HepG2 (cell line): Measurements from ENCODE around the gene STK25. TPM values are rescaled to one million over a fixed set of nuclear protein-coding genes. Genes with fewer than 3 reads are reported as not detected.

Source experiments
- AGO2 ChIP-seq: fragments of 200-400 bp; formaldehyde crosslinking; optimal IDR thresholded peaks from 2 replicates; pipeline ENCODE3; 2017; ENCODE audit warnings: mild to moderate bottlenecking, low read depth, low read length, moderate library complexity
- GABPA ChIP-seq, 2 experiments: IDR thresholded peaks; 2 replicates each; pipeline ENCODE4 v1.6.1; 2011 to 2016; ENCODE audit warnings: low read depth in 2 of 2, low read length in 1 of 2, missing biosample characterization in 1 of 2, missing genetic modification characterization in 1 of 2
- KDM4B ChIP-seq: sonication (generic); formaldehyde crosslinking; IDR thresholded peaks from 2 replicates; pipeline ENCODE4 v1.4.0; 2020; ENCODE audit warnings: missing genetic modification reagents
- KMT2B ChIP-seq: IDR thresholded peaks from 2 replicates; pipeline ENCODE4 v1.6.1; 2016; ENCODE audit warnings: missing genetic modification reagents, missing compliant biosample characterization
- NFE2L1 ChIP-seq: sonication (generic); formaldehyde crosslinking; IDR thresholded peaks from 2 replicates; pipeline ENCODE4 v1.4.0; 2020; ENCODE audit warnings: missing genetic modification reagents, mild to moderate bottlenecking, borderline replicate concordance
- NFKB2 ChIP-seq: sonication (generic); formaldehyde crosslinking; IDR thresholded peaks from 2 replicates; pipeline ENCODE4 v1.4.0; 2020; ENCODE audit warnings: missing genetic modification reagents, borderline replicate concordance
- PAWR ChIP-seq: sonication (generic); formaldehyde crosslinking; IDR thresholded peaks from 2 replicates; pipeline ENCODE4 v1.4.0; 2020; ENCODE audit warnings: missing genetic modification reagents, mild to moderate bottlenecking, borderline replicate concordance
- PLRG1 ChIP-seq: fragments of 450-650 bp; conservative IDR thresholded peaks from 2 replicates; pipeline ENCODE4 v1.6.1; 2016
- POLR2A ChIP-seq, 2 experiments: IDR thresholded peaks; 2 replicates each; pipeline ENCODE4 v1.6.1; 2011; ENCODE audit warnings: low read depth in 2 of 2, low read length in 2 of 2, mild to moderate bottlenecking in 1 of 2, moderate library complexity in 1 of 2; ENCODE audit not compliant: insufficient read depth in 1 of 2
- RBM22 ChIP-seq: fragments of 200-400 bp; formaldehyde crosslinking; optimal IDR thresholded peaks from 2 replicates; pipeline ENCODE3; 2017; ENCODE audit warnings: mild to moderate bottlenecking, low read length, moderate library complexity
- TBX2 ChIP-seq: sonication (generic); formaldehyde crosslinking; IDR thresholded peaks from 2 replicates; pipeline ENCODE4 v1.5.0; 2020; ENCODE audit warnings: missing genetic modification reagents, mild to moderate bottlenecking, borderline replicate concordance
- THRA ChIP-seq: sonication (generic); formaldehyde crosslinking; IDR thresholded peaks from 2 replicates; pipeline ENCODE4 v1.4.0; 2020; ENCODE audit warnings: missing genetic modification reagents, borderline replicate concordance
- USF2 ChIP-seq, 2 experiments: sonication (generic) in 1 of 2; formaldehyde crosslinking in 1 of 2; IDR thresholded peaks; 2 replicates each; pipeline versions ENCODE4 v1.5.1 to v1.6.1; 2011 to 2020; ENCODE audit warnings: borderline replicate concordance in 1 of 2, low read depth in 1 of 2, low read length in 1 of 2, mild to moderate bottlenecking in 1 of 2, missing genetic modification reagents in 1 of 2, moderate library complexity in 1 of 2
- ZNF616 ChIP-seq: sonication (generic); formaldehyde crosslinking; IDR thresholded peaks from 2 replicates; pipeline ENCODE4 v1.5.0; 2020; ENCODE audit warnings: low read depth, mild to moderate bottlenecking, missing genetic modification reagents
- ZNF737 ChIP-seq: sonication (generic); formaldehyde crosslinking; IDR thresholded peaks from 2 replicates; pipeline ENCODE4 v1.5.0; 2020; ENCODE audit warnings: missing genetic modification reagents, mild to moderate bottlenecking, borderline replicate concordance
- ZNF766 ChIP-seq: sonication (generic); formaldehyde crosslinking; IDR thresholded peaks from 2 replicates; pipeline ENCODE4 v1.5.0; 2020; ENCODE audit warnings: missing genetic modification reagents, borderline replicate concordance
- polyA plus RNA-seq, 8 experiments: library from polyadenylated mRNA; depleted of rRNA in 3 of 8; stranded (reverse) in 7 of 8; unstranded in 1 of 8; fragments of >200 nt; fragmentation: Illumina TruSeq in 4 of 8; extraction: Trizol in 4 of 8; gene quantifications; 2 replicates each; pipeline versions ENCODE4 v1.2.1 to v1.2.3, GENCODE V29; 2011 to 2016; ENCODE audit warnings: low read depth in 4 of 8, missing spikeins in 1 of 8, mixed read lengths in 1 of 8; ENCODE audit not compliant: insufficient read depth in 1 of 8
- total RNA-seq, 5 experiments: library from RNA; depleted of rRNA; stranded (reverse); fragments of >200 nt; fragmentation: Illumina TruSeq; extraction: Trizol; gene quantifications; 2 replicates each; pipeline ENCODE4 v1.2.3, GENCODE V29; 2016; ENCODE audit warnings: low read depth in 1 of 5
- TF ChIP-seq, protein P1 (sequence below): sonication (generic); formaldehyde crosslinking; IDR thresholded peaks from 2 replicates; pipeline ENCODE4 v1.9.0; 2021; ENCODE audit warnings: missing genetic modification reagents, borderline replicate concordance
- TF ChIP-seq, protein P2 (sequence below): sonication (generic); formaldehyde crosslinking; IDR thresholded peaks from 2 replicates; pipeline ENCODE4 v1.4.0; 2020; ENCODE audit warnings: mild to moderate bottlenecking, missing genetic modification reagents
- TF ChIP-seq, protein P3 (sequence below): sonication (generic); formaldehyde crosslinking; IDR thresholded peaks from 2 replicates; pipeline ENCODE4 v1.9.0; 2021; ENCODE audit warnings: missing genetic modification reagents, mild to moderate bottlenecking, borderline replicate concordance

STK25 gene
- total and polyA plus RNA-seq, 2 of the 13 experiments (the other 11 are each of a cell fraction or from before 2014, with no cell fraction given): 177 to 481 TPM

DNA sequence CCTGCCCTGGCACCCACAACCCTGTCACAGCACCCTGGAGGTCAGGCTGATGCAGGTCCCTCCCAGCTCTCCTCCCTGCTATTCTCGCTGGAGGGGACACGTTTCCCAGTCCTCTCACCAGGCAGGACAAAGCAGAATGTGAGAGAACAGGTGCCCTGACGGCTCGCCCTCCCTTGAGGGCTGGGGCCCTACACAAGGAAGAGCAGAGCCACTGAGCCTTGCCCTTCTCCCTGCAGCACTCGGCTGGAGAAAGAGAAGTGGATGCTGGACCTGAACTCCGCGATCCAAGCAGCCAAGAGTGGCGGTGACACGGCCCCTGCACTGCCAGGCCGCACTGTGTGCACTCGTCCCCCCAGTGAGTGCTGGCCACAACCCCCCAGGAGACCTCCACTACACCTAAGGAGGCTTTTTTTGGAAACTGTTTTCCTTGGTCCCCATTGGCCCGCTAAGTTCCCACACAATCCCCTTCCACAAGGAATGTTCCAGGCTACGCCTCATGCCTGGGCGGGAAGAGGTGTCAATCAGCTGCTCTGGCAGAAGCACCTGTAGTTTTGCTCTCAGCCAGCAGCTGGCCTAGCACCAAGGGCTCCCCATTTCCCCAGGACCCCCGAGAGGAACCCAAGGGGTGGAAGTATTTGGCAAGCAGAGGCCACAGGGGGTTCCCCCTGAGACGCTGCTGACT lies 17.4 kb downstream of the STK25 start (continued):
- TF ChIP-seq USF2 (IDR thresholded peaks at IDR 0.05; ENCODE audit: low read depth, low read length): no peak
- no peak for TF ChIP-seq USF2 (CRISPR knock-in tag; IDR thresholded peaks at IDR 0.05; ENCODE audit: borderline replicate concordance)
- no peak for TF ChIP-seq ZNF616
- TF ChIP-seq POLR2A (IDR thresholded peaks at IDR 0.05; ENCODE audit: insufficient read depth in 1 of 2, low read depth in 2 of 2, low read length in 2 of 2): peak in 1 of 2 experiments; percentile 43; a peak in 2 of 4 replicates
- TF ChIP-seq RBM22: peak; percentile 52
- TF ChIP-seq AGO2: peak; percentile 57
- TF ChIP-seq NFE2L1 (CRISPR knock-in tag): no peak
- TF ChIP-seq ZNF737: no peak
- TF ChIP-seq ZNF766 (CRISPR knock-in tag): no peak
- 0 out of 2 replicates have a peak, but pooled peaks have one; percentile 17 for TF ChIP-seq NFKB2
- TF ChIP-seq, protein P1, sequence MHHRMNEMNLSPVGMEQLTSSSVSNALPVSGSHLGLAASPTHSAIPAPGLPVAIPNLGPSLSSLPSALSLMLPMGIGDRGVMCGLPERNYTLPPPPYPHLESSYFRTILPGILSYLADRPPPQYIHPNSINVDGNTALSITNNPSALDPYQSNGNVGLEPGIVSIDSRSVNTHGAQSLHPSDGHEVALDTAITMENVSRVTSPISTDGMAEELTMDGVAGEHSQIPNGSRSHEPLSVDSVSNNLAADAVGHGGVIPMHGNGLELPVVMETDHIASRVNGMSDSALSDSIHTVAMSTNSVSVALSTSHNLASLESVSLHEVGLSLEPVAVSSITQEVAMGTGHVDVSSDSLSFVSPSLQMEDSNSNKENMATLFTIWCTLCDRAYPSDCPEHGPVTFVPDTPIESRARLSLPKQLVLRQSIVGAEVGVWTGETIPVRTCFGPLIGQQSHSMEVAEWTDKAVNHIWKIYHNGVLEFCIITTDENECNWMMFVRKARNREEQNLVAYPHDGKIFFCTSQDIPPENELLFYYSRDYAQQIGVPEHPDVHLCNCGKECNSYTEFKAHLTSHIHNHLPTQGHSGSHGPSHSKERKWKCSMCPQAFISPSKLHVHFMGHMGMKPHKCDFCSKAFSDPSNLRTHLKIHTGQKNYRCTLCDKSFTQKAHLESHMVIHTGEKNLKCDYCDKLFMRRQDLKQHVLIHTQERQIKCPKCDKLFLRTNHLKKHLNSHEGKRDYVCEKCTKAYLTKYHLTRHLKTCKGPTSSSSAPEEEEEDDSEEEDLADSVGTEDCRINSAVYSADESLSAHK (CRISPR knock-in tag): no peak
- TF ChIP-seq THRA: no peak
- TF ChIP-seq, protein P2, sequence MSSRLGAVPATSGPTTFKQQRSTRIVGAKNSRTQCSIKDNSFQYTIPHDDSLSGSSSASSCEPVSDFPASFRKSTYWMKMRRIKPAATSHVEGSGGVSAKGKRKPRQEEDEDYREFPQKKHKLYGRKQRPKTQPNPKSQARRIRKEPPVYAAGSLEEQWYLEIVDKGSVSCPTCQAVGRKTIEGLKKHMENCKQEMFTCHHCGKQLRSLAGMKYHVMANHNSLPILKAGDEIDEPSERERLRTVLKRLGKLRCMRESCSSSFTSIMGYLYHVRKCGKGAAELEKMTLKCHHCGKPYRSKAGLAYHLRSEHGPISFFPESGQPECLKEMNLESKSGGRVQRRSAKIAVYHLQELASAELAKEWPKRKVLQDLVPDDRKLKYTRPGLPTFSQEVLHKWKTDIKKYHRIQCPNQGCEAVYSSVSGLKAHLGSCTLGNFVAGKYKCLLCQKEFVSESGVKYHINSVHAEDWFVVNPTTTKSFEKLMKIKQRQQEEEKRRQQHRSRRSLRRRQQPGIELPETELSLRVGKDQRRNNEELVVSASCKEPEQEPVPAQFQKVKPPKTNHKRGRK (CRISPR knock-in tag): no peak
- TF ChIP-seq KDM4B (CRISPR knock-in tag): no peak
- no peak for TF ChIP-seq PAWR (CRISPR knock-in tag)
- TF ChIP-seq, protein P3, sequence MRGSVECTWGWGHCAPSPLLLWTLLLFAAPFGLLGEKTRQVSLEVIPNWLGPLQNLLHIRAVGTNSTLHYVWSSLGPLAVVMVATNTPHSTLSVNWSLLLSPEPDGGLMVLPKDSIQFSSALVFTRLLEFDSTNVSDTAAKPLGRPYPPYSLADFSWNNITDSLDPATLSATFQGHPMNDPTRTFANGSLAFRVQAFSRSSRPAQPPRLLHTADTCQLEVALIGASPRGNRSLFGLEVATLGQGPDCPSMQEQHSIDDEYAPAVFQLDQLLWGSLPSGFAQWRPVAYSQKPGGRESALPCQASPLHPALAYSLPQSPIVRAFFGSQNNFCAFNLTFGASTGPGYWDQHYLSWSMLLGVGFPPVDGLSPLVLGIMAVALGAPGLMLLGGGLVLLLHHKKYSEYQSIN: no peak
- peak; percentile 37; the same call in 1 of the 2 replicates for TF ChIP-seq TBX2 (CRISPR knock-in tag)
- TF ChIP-seq PLRG1: no peak
- TF ChIP-seq GABPA (IDR thresholded peaks at IDR 0.05; ENCODE audit: low read depth, low read length): 0 out of 2 replicates have a peak, but pooled peaks have one; percentile 0
- no peak for TF ChIP-seq GABPA (CRISPR knock-in tag; IDR thresholded peaks at IDR 0.05; ENCODE audit: low read depth)
- no peak for TF ChIP-seq KMT2B (CRISPR knock-in tag)
